Astrocyte of the cerebellum (primary cell): ENCODE data around the gene PTPRM.

Experiments
- DNase-seq: peaks from one replicate; pipeline ENCODE4 v3.0.0-alpha.2; 2011; ENCODE audit warnings: low read depth
- H3K4me3 ChIP-seq: 2 replicates; pipeline ENCODE4 v1.5.1; 2011; ENCODE audit warnings: mild to moderate bottlenecking, low read depth, low read length, moderate library complexity
- CTCF ChIP-seq: IDR thresholded peaks from 2 replicates; pipeline ENCODE4 v1.5.1; 2012; ENCODE audit warnings: low read length, low read depth, moderate library complexity, mild to moderate bottlenecking; ENCODE audit errors: missing control alignments
- in situ Hi-C: cut with HindIII; loops from 2 replicates; pipeline ENCODE4 v1.10.0; 2017; ENCODE audit warnings: low sequenced_read_pairs

The PTPRM gene

DNA sequence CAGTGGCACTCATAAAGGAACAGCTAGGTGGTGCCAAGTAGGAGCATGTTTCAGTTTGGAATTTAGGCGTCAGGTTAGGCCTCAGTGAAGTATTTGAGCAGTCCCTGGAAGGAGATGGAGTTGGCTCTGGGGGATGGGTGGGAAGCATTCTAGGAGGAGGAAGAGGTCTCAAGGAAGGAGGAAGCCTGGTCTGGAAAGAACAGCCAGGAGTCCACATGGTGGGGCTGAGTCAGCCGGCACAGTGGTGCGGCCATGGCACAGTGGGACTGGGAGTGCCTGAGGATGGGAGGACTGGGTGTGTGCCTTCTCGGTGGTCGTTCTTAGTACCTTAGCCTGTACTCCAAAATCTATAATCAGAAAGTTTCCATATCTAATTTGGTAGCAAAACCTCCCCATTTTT, 373.3 kb downstream of the PTPRM start:
- in situ Hi-C loops: no loop called here
- no peak overlapping the region for H3K4me3 ChIP-seq
- TF ChIP-seq CTCF: no peak
- DNase-seq: no peak

- in situ Hi-C loops: no loop called here
- no peak for DNase-seq
- H3K4me3 ChIP-seq: no peak overlapping the region
- TF ChIP-seq CTCF: no peak
Measured at GRCh38 chr18:7940971-7941370, 373.9 kb downstream of the PTPRM start.

- no peak for TF ChIP-seq CTCF
- in situ Hi-C loops: no loop called here
- H3K4me3 ChIP-seq: no peak overlapping the region
- no peak for DNase-seq
Measured at GRCh38 chr18:7941533-7941932, 374.4 kb downstream of the PTPRM start.

DNA sequence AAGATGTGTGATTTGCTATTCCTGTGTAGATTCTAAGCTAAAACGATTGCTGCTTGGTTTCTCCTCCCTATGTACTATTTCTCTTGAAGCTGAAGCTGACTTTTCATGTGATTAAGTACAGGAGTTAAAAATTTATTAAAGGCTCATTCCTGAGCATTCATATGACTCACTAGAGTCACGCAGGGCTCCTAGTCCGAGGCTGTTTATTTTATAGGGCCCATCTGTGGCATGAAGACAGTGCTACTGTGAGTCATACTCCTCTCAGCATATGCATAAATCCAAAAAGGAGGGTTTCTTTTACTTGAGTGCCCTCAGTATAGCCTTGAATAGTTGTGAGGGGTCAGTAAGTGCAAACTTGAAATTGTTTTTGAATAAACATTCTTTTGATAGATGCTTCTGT, 378.8 kb downstream of the PTPRM start:
- DNase-seq: peak; percentile 54
- TF ChIP-seq CTCF: no peak
- in situ Hi-C loops: no loop called here
- H3K4me3 ChIP-seq: no peak overlapping the region

DNA sequence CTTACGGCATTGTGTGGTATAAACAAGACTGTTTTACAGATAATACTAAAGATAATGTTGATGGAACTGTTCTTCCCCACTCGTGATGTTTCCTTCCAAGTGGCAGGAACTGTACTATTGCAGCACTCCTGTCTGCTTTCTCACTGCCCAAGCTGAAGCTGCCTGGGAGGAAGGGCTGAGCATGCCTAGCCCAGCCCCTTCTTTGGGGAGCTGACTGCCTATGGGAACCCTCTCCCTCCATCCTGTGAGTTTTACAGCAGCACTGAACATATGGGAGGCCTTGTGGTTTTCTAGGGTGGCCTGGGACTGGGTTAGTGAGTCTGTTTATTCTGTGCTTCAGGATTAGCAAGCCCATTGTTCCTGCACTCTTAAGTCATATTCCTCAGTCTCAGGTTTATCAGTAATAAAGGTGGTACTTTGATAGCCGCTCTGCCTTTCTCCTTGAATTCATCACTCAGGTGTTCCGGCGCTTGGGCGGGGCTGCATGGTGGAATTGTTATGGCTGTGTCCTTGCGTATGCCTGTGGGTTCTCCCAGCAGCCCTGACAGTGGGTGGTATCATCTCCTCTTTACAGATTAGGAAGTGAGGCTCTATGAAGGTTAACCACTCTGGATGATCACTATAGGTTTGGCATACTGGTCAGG, 379.7 kb downstream of the PTPRM start:
- in situ Hi-C loops: no loop called here
- peak overlapping the region; percentile 28 for H3K4me3 ChIP-seq
- no peak for TF ChIP-seq CTCF
- peak; percentile 49 for DNase-seq

- no peak for TF ChIP-seq CTCF
- DNase-seq: no peak
- in situ Hi-C loops: no loop called here
- no peak overlapping the region for H3K4me3 ChIP-seq
Measured at GRCh38 chr18:7950380-7951136, 383.4 kb downstream of the PTPRM start.
